Measurements from ENCODE around the gene KCNIP1.

- TF ChIP-seq CTCF (IDR thresholded peaks at IDR 0.05; ENCODE audit: low read length) (no peak), EZH2 (IDR thresholded peaks at IDR 0.05; ENCODE audit: borderline replicate concordance, low read length) (no peak)
Observed at GRCh38 chr5:170640731-170641588, 137.1 kb downstream of the KCNIP1 start.
